ENCODE data around the gene TUBG2.

Gene TUBG2

GRCh38 chr17:42677921-42678781 lies 19.1 kb downstream of the TUBG2 start:
- peak overlapping the region; percentile 52 to 75 (median 64) for H3K4me3 ChIP-seq

GRCh38 chr17:42678951-42679491 lies 19.9 kb downstream of the TUBG2 start:
- no peak for TF ChIP-seq Cebpa-rat (IDR thresholded peaks at IDR 0.05)
- Histone ChIP-seq H3K36me3 (no peaks in the 10 kb centered on the region), H3K4me2 (peak overlapping the region; percentile 83 to 100 (median 97)), H3K27me3 (peaks cover 24 to 52% (median 48%) of the 10 kb centered on the region in 11 experiments), H3K4me1 (peaks cover 66 to 87% (median 81%) of the 10 kb centered on the region in 10 experiments), H3K27ac (peak overlapping the region; percentile 77 to 95 (median 90)), H3K4me3 (peak overlapping the region; percentile 40 to 75 (median 64)), H4K20me1 (peaks cover 9 to 34% (median 28%) of the 10 kb centered on the region in 11 experiments; a peak in 18 of 22 replicates), H3K9me3 (replicated peaks in 1 of 11) (no peaks in the 10 kb centered on the region), H3K9ac (peak overlapping the region; percentile 80 to 92 (median 86))

More at GRCh38 chr17:42677921-42678781, 19.1 kb downstream of the TUBG2 start:
- peaks cover 9 to 34% (median 29%) of the 10 kb centered on the region in 11 experiments; a peak in 20 of 22 replicates for H4K20me1 ChIP-seq
- peak overlapping the region; percentile 80 to 92 (median 86) for H3K9ac ChIP-seq
- H3K27me3 ChIP-seq: peaks cover 26 to 50% (median 43%) of the 10 kb centered on the region in 11 experiments
- peak overlapping the region; percentile 83 to 100 (median 97) for H3K4me2 ChIP-seq
- peaks cover 0 to 5% (median 3%) of the 10 kb centered on the region in 11 experiments; a peak in 8 of 22 replicates for H3K36me3 ChIP-seq
- peaks cover 68 to 91% (median 82%) of the 10 kb centered on the region in 10 experiments for H3K4me1 ChIP-seq
- TF ChIP-seq Cebpa-rat (IDR thresholded peaks at IDR 0.05): no peak
- H3K27ac ChIP-seq: peak overlapping the region; percentile 77 to 95 (median 90)
- H3K9me3 ChIP-seq (replicated peaks in 1 of 11): no peaks in the 10 kb centered on the region

GRCh38 chr17:42679492-42680330 lies 20.6 kb downstream of the TUBG2 start:
- Histone ChIP-seq H3K4me1 (peaks cover 59 to 80% (median 74%) of the 10 kb centered on the region in 10 experiments), H4K20me1 (peaks cover 9 to 31% (median 22%) of the 10 kb centered on the region in 11 experiments; a peak in 18 of 22 replicates), H3K27ac (peak overlapping the region; percentile 77 to 95 (median 90)), H3K9ac (peak overlapping the region; percentile 80 to 88 (median 84)), H3K9me3 (replicated peaks in 1 of 11) (no peaks in the 10 kb centered on the region), H3K36me3 (0 out of 22 replicates have a peak, but pooled peaks cover 0 to under 1% (median 0%) of the 10 kb centered on the region in 11 experiments), H3K27me3 (peaks cover 24 to 52% (median 46%) of the 10 kb centered on the region in 11 experiments), H3K4me3 (peak overlapping the region; percentile 40 to 75 (median 64)), H3K4me2 (peak overlapping the region; percentile 83 to 100 (median 97))
- no peak for TF ChIP-seq Cebpa-rat (IDR thresholded peaks at IDR 0.05)

GRCh38 chr17:42680331-42680808 lies 21.3 kb downstream of the TUBG2 start:
- Histone ChIP-seq H4K20me1 (peaks cover 5 to 29% (median 17%) of the 10 kb centered on the region in 11 experiments; a peak in 18 of 22 replicates), H3K4me3 (peak overlapping the region in 9 of 10 experiments; percentile 40 to 75 (median 65); a peak in 18 of 20 replicates), H3K4me2 (peak overlapping the region; percentile 83 to 100 (median 97)), H3K9me3 (replicated peaks in 1 of 11) (no peaks in the 10 kb centered on the region), H3K36me3 (peaks cover 0 to 7% (median 0%) of the 10 kb centered on the region in 11 experiments; a peak in 1 of 22 replicates), H3K4me1 (peaks cover 52 to 73% (median 67%) of the 10 kb centered on the region in 10 experiments), H3K27me3 (peaks cover 21 to 45% (median 41%) of the 10 kb centered on the region in 11 experiments), H3K27ac (peak overlapping the region; percentile 77 to 95 (median 90); a peak in 21 of 22 replicates), H3K9ac (peak overlapping the region; percentile 80 to 88 (median 84); a peak in 21 of 22 replicates)
- TF ChIP-seq Cebpa-rat (IDR thresholded peaks at IDR 0.05): no peak

- H3K4me3 ChIP-seq: peak within 1 kb of the TSS; percentile 45 to 70 (median 57)
- no peak for TF ChIP-seq Cebpa-rat (IDR thresholded peaks at IDR 0.05)
- H3K36me3 ChIP-seq: peaks cover 0 to 11% (median 0%) of the 10 kb centered on the region in 11 experiments; a peak in 1 of 22 replicates
- H3K4me2 ChIP-seq: peak within 1 kb of the TSS; percentile 79 to 99 (median 91)
- H3K9me3 ChIP-seq (replicated peaks in 1 of 11): no peaks in the 10 kb centered on the region
- H3K27me3 ChIP-seq: peaks cover 14 to 35% (median 32%) of the 10 kb centered on the region in 11 experiments
- peaks cover 0 to 20% (median 8%) of the 10 kb centered on the region in 11 experiments; a peak in 10 of 22 replicates for H4K20me1 ChIP-seq
- peak within 1 kb of the TSS; percentile 14 to 66 (median 52); a peak in 19 of 22 replicates for H3K9ac ChIP-seq
- H3K27ac ChIP-seq: no peak within 1 kb of the TSS
- peaks cover 48 to 60% (median 56%) of the 10 kb centered on the region in 10 experiments for H3K4me1 ChIP-seq
These were observed 23.1 kb downstream of the TUBG2 start, which contains the start of gene CNTNAP1 for GRCh38 chr17:42681976-42682721. Gene CNTNAP1, plus strand, starts transcription at chr17:42682531. Its CDS starts 299 bp downstream, at chr17:42682830.

GRCh38 chr17:42682722-42683403 lies 23.8 kb downstream of the TUBG2 start:
- TF ChIP-seq Cebpa-rat (IDR thresholded peaks at IDR 0.05): no peak
- Histone ChIP-seq H3K4me3 (peak overlapping the region; percentile 45 to 70 (median 57)), H3K4me1 (peaks cover 41 to 53% (median 49%) of the 10 kb centered on the region in 10 experiments), H3K4me2 (peak overlapping the region; percentile 79 to 99 (median 91)), H3K9me3 (replicated peaks in 1 of 11) (no peaks in the 10 kb centered on the region), H3K9ac (peak overlapping the region; percentile 14 to 66 (median 52); a peak in 19 of 22 replicates), H4K20me1 (peaks cover 0 to 20% (median 8%) of the 10 kb centered on the region in 11 experiments; a peak in 10 of 22 replicates), H3K27ac (no peak overlapping the region), H3K27me3 (peaks cover 14 to 35% (median 32%) of the 10 kb centered on the region in 11 experiments), H3K36me3 (peaks cover 0 to 11% (median 0%) of the 10 kb centered on the region in 11 experiments; a peak in 2 of 22 replicates)
